Osteocyte (in vitro differentiated cells): ENCODE data around the gene ZNF264. TPM values are rescaled to one million over a fixed set of nuclear protein-coding genes. Genes with fewer than 3 reads are reported as not detected.

Experiments
- DNase-seq: peaks from one replicate; pipeline ENCODE4 v3.0.0; 2021; ENCODE audit warnings: mixed read lengths; ENCODE audit not compliant: unreplicated experiment; ENCODE audit errors: extremely low spot score
- H3K27ac Mint-ChIP-seq: one replicate; pipeline ENCODE4 v1.8.0; 2021; ENCODE audit warnings: mild to moderate bottlenecking, mixed read lengths; ENCODE audit not compliant: unreplicated experiment
- H3K27me3 Mint-ChIP-seq: one replicate; pipeline ENCODE4 v1.8.0; 2021; ENCODE audit warnings: mixed read lengths; ENCODE audit not compliant: unreplicated experiment
- H3K36me3 Mint-ChIP-seq: one replicate; pipeline ENCODE4 v1.8.0; 2021; ENCODE audit warnings: mixed read lengths; ENCODE audit not compliant: unreplicated experiment
- H3K4me1 Mint-ChIP-seq: one replicate; pipeline ENCODE4 v1.8.0; 2021; ENCODE audit warnings: mixed read lengths; ENCODE audit not compliant: unreplicated experiment
- H3K4me3 Mint-ChIP-seq: one replicate; pipeline ENCODE4 v1.8.0; 2021; ENCODE audit warnings: mild to moderate bottlenecking, moderate library complexity, mixed read lengths; ENCODE audit not compliant: unreplicated experiment
- H3K9me3 Mint-ChIP-seq: one replicate; pipeline ENCODE4 v1.8.0; 2021; ENCODE audit warnings: mixed read lengths; ENCODE audit not compliant: unreplicated experiment
- total RNA-seq: library from RNA; stranded (reverse); gene quantifications from 2 replicates; pipeline ENCODE4 v1.2.1, GENCODE V29; 2021
- TF ChIP-seq, protein P1 (sequence below): fragments of 200-600 bp; sonication (generic); IDR thresholded peaks from 2 replicates; pipeline ENCODE4 v1.5.0; 2021; ENCODE audit warnings: antibody characterized with exemption, mild to moderate bottlenecking, moderate library complexity

The ZNF264 gene
- total RNA-seq, 1 donor from 2014 or later, result 34.2 TPM

DNA sequence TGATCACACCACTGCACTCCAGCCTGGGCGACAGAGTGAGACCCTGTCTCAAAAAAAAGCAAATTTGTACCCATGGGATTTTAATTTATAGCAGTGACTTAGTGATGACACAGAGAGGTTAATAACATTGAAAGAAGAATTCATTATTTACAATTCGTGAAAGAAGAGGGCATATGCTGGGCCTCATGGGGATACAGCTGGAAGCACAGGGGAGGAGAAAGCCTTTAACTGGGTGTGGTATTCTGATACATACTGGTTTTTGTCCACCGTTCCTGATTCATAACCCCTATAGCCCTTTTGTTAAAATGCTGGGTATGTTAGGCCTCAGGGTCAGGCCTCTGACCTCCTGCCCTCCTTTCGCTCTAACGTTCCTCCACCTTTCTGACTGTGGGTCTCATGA, 10.9 kb downstream of the ZNF264 start:
- H3K4me1 Mint-ChIP-seq, result no peaks in the 10 kb centered on the region

DNA sequence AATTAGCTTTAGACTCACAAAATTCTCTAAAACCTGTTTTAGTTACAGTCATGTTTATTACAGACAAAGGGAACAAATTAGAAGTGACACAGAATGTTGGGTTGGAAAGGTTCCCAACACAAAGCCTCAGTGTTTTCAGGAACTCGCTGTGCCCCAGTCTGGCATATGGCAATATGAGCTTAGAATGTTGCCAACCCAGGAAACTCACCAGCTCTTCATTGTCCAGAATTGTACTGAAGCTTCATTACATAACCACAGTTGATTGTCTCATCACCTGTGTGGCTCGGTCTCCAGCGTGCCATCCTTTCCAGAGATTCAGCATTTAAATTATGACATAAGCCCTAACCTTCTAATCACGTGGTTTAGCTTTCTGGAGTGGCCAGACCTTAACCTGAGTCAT, 19.1 kb downstream of the ZNF264 start:
- peaks cover 66% of the 10 kb centered on the region for H3K36me3 Mint-ChIP-seq
- H3K9me3 Mint-ChIP-seq, result peaks cover 4% of the 10 kb centered on the region
- no peak for DNase-seq
- TF ChIP-seq, protein P1, sequence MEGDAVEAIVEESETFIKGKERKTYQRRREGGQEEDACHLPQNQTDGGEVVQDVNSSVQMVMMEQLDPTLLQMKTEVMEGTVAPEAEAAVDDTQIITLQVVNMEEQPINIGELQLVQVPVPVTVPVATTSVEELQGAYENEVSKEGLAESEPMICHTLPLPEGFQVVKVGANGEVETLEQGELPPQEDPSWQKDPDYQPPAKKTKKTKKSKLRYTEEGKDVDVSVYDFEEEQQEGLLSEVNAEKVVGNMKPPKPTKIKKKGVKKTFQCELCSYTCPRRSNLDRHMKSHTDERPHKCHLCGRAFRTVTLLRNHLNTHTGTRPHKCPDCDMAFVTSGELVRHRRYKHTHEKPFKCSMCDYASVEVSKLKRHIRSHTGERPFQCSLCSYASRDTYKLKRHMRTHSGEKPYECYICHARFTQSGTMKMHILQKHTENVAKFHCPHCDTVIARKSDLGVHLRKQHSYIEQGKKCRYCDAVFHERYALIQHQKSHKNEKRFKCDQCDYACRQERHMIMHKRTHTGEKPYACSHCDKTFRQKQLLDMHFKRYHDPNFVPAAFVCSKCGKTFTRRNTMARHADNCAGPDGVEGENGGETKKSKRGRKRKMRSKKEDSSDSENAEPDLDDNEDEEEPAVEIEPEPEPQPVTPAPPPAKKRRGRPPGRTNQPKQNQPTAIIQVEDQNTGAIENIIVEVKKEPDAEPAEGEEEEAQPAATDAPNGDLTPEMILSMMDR, result no peak
- no peaks in the 10 kb centered on the region for H3K27me3 Mint-ChIP-seq
- no peak overlapping the region for H3K4me3 Mint-ChIP-seq
- no peak overlapping the region for H3K27ac Mint-ChIP-seq
- H3K4me1 Mint-ChIP-seq, result no peaks in the 10 kb centered on the region

More for the DNA sequence above, 10.9 kb downstream of the ZNF264 start:
- H3K9me3 Mint-ChIP-seq, result no peaks in the 10 kb centered on the region
- peaks cover 53% of the 10 kb centered on the region for H3K36me3 Mint-ChIP-seq
- H3K27me3 Mint-ChIP-seq, result no peaks in the 10 kb centered on the region
- H3K27ac Mint-ChIP-seq, result no peak overlapping the region
- TF ChIP-seq, protein P1, result no peak
- DNase-seq, result no peak
- H3K4me3 Mint-ChIP-seq, result no peak overlapping the region

DNA sequence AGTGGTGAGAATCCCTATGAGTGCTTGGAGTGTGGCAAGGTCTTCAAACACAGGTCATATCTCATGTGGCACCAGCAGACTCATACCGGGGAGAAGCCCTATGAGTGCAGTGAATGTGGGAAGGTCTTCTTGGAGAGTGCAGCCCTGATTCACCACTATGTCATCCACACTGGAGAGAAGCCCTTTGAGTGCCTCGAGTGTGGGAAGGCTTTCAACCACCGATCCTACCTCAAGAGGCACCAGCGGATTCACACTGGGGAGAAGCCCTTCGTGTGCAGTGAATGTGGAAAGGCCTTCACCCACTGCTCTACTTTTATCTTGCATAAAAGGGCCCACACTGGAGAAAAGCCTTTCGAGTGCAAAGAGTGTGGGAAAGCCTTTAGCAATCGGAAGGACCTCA, 20.8 kb downstream of the ZNF264 start:
- H3K27me3 Mint-ChIP-seq, result no peaks in the 10 kb centered on the region
- TF ChIP-seq, protein P1, result no peak
- H3K27ac Mint-ChIP-seq, result no peak overlapping the region
- no peak for DNase-seq
- no peaks in the 10 kb centered on the region for H3K4me1 Mint-ChIP-seq
- H3K4me3 Mint-ChIP-seq, result no peak overlapping the region
- peaks cover 4% of the 10 kb centered on the region for H3K9me3 Mint-ChIP-seq
- peaks cover 65% of the 10 kb centered on the region for H3K36me3 Mint-ChIP-seq

DNA sequence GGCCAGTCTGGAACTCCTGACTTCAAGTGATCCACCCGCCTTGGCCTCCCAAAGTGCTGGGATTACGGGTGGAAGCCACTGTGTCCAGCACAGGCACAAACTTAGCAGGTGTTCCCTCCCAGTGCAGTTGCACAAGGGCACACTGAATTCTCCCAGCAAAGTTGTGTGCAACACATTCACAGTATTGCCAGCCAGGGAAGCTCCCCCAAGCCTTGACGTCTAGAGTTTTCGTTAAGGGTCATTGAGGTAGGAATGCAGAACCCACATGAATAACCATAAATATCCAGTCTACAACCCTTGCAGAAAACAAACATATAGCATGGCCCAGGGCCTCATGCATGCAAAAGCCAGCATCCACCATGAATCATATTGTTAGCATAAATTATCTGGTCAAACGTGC, 36.2 kb downstream of the ZNF264 start:
- no peaks in the 10 kb centered on the region for H3K9me3 Mint-ChIP-seq
- H3K4me3 Mint-ChIP-seq, result no peak overlapping the region

DNA sequence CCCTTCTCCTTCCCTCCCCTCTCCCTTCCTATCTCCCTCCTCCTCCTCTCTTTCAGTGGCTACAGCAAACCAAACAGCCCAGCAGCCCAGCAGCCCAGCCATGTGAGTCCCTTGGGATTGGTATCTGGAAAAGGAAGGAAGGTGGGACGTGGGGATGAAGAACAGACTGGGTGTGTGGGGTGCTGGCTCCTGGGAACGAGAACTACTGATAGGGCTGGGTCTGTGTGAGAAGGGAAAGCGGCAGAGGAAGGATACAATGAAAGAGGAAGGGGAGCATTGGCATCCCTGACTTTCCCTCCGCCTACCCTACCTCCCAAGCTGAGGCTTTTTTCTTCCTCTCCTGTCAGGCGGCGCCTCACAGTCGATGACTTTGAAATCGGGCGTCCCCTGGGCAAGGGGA, 40.4 kb downstream of the ZNF264 start:
- TF ChIP-seq, protein P1, result no peak
- Mint-ChIP-seq H3K27ac (no peak overlapping the region), H3K36me3 (no peaks in the 10 kb centered on the region), H3K4me3 (no peak overlapping the region), H3K4me1 (no peaks in the 10 kb centered on the region), H3K9me3 (no peaks in the 10 kb centered on the region), H3K27me3 (no peaks in the 10 kb centered on the region)
- DNase-seq, result peak; percentile 70

More for the DNA sequence above, 36.2 kb downstream of the ZNF264 start:
- Mint-ChIP-seq H3K27me3 (no peaks in the 10 kb centered on the region), H3K36me3 (peaks cover 2% of the 10 kb centered on the region), H3K4me1 (no peaks in the 10 kb centered on the region), H3K27ac (no peak overlapping the region)
- DNase-seq, result peak; percentile 51
- TF ChIP-seq, protein P1, result no peak
